Dendritic cell treated with granulocyte-macrophage colony-stimulating factor and Interleukin-4, amounts not matched to agents 40 ng/mL and 50 ng/mL, for 4 days (primary cell): Measurements from ENCODE around the gene H1-8.

Experiments
- H3K27ac Mint-ChIP-seq: one replicate; pipeline ENCODE4 v1.8.0; 2022; ENCODE audit warnings: mild to moderate bottlenecking, mixed read lengths
- H3K27me3 Mint-ChIP-seq: one replicate; pipeline ENCODE4 v1.8.0; 2022; ENCODE audit warnings: mild to moderate bottlenecking, mixed read lengths
- H3K36me3 Mint-ChIP-seq: one replicate; pipeline ENCODE4 v1.8.0; 2022; ENCODE audit warnings: low read depth, mixed read lengths
- H3K4me1 Mint-ChIP-seq: one replicate; pipeline ENCODE4 v1.8.0; 2022; ENCODE audit warnings: low read depth, mixed read lengths
- H3K4me3 Mint-ChIP-seq: one replicate; pipeline ENCODE4 v1.8.0; 2022; ENCODE audit warnings: mild to moderate bottlenecking, moderate library complexity, mixed read lengths
- H3K9me3 Mint-ChIP-seq: one replicate; pipeline ENCODE4 v1.8.0; 2022; ENCODE audit warnings: mixed read lengths
- intact Hi-C: fragments of 100-400 bp; cut with micrococcal nuclease; formaldehyde crosslinking; loops from one replicate; pipeline ENCODE4 v1.15.0; 2022

Gene H1-8

GRCh38 chr3:129560269-129560787, 17.4 kb downstream of the H1-8 start:
- Mint-ChIP-seq H3K9me3 (no peaks in the 10 kb centered on the region), H3K4me1 (peaks cover 27% of the 10 kb centered on the region), H3K27ac (no peak overlapping the region), H3K4me3 (no peak overlapping the region), H3K36me3 (peaks cover 100% of the 10 kb centered on the region), H3K27me3 (no peaks in the 10 kb centered on the region)
- intact Hi-C loops = no loop called here

- Mint-ChIP-seq H3K4me3 (no peak overlapping the region), H3K9me3 (no peaks in the 10 kb centered on the region), H3K36me3 (peaks cover 100% of the 10 kb centered on the region), H3K27ac (no peak overlapping the region), H3K4me1 (peaks cover 22% of the 10 kb centered on the region), H3K27me3 (no peaks in the 10 kb centered on the region)
- intact Hi-C loops = no loop called here
Measured at GRCh38 chr3:129560911-129561594, 18.1 kb downstream of the H1-8 start.

GRCh38 chr3:129561619-129562248, 18.8 kb downstream of the H1-8 start:
- intact Hi-C loops = no loop called here
- no peaks in the 10 kb centered on the region for H3K9me3 Mint-ChIP-seq
- H3K36me3 Mint-ChIP-seq = peaks cover 100% of the 10 kb centered on the region
- H3K27ac Mint-ChIP-seq = no peak overlapping the region
- no peak overlapping the region for H3K4me3 Mint-ChIP-seq
- peaks cover 15% of the 10 kb centered on the region for H3K4me1 Mint-ChIP-seq
- H3K27me3 Mint-ChIP-seq = no peaks in the 10 kb centered on the region

GRCh38 chr3:129562803-129563202, 19.8 kb downstream of the H1-8 start:
- no peak overlapping the region for H3K27ac Mint-ChIP-seq
- H3K9me3 Mint-ChIP-seq = no peaks in the 10 kb centered on the region
- peaks cover 100% of the 10 kb centered on the region for H3K36me3 Mint-ChIP-seq
- H3K4me1 Mint-ChIP-seq = peaks cover 10% of the 10 kb centered on the region
- intact Hi-C loops = no loop called here
- no peak overlapping the region for H3K4me3 Mint-ChIP-seq
- no peaks in the 10 kb centered on the region for H3K27me3 Mint-ChIP-seq

- H3K27me3 Mint-ChIP-seq = no peaks in the 10 kb centered on the region
- H3K9me3 Mint-ChIP-seq = no peaks in the 10 kb centered on the region
- no peak overlapping the region for H3K27ac Mint-ChIP-seq
- peaks cover 100% of the 10 kb centered on the region for H3K36me3 Mint-ChIP-seq
- no peak overlapping the region for H3K4me3 Mint-ChIP-seq
- peaks cover 7% of the 10 kb centered on the region for H3K4me1 Mint-ChIP-seq
- intact Hi-C loops = no loop called here
Measured at GRCh38 chr3:129563332-129563731, 20.4 kb downstream of the H1-8 start.

GRCh38 chr3:129563850-129564535, 21.0 kb downstream of the H1-8 start:
- H3K9me3 Mint-ChIP-seq = no peaks in the 10 kb centered on the region
- peaks cover 5% of the 10 kb centered on the region for H3K4me1 Mint-ChIP-seq
- H3K27me3 Mint-ChIP-seq = no peaks in the 10 kb centered on the region
- intact Hi-C loops = no loop called here
- H3K36me3 Mint-ChIP-seq = peaks cover 100% of the 10 kb centered on the region
- no peak overlapping the region for H3K4me3 Mint-ChIP-seq
- H3K27ac Mint-ChIP-seq = no peak overlapping the region

- Mint-ChIP-seq H3K27me3 (no peaks in the 10 kb centered on the region), H3K9me3 (no peaks in the 10 kb centered on the region), H3K36me3 (peaks cover 100% of the 10 kb centered on the region), H3K4me1 (peaks cover 13% of the 10 kb centered on the region), H3K4me3 (no peak overlapping the region), H3K27ac (no peak overlapping the region)
- intact Hi-C loops = no loop called here
Measured at GRCh38 chr3:129564981-129565644, 22.1 kb downstream of the H1-8 start.

- no peaks in the 10 kb centered on the region for H3K27me3 Mint-ChIP-seq
- peaks cover 10% of the 10 kb centered on the region for H3K4me1 Mint-ChIP-seq
- H3K4me3 Mint-ChIP-seq = no peak overlapping the region
- H3K27ac Mint-ChIP-seq = no peak overlapping the region
- peaks cover 100% of the 10 kb centered on the region for H3K36me3 Mint-ChIP-seq
- intact Hi-C loops = no loop called here
- no peaks in the 10 kb centered on the region for H3K9me3 Mint-ChIP-seq
Measured at GRCh38 chr3:129565902-129566301, 22.9 kb downstream of the H1-8 start.

GRCh38 chr3:129567176-129567705, 24.3 kb downstream of the H1-8 start:
- Mint-ChIP-seq H3K36me3 (peaks cover 100% of the 10 kb centered on the region), H3K9me3 (no peaks in the 10 kb centered on the region), H3K27me3 (no peaks in the 10 kb centered on the region), H3K4me1 (peaks cover 9% of the 10 kb centered on the region), H3K27ac (no peak overlapping the region), H3K4me3 (no peak overlapping the region)
- intact Hi-C loops = no loop called here

- no peak overlapping the region for H3K27ac Mint-ChIP-seq
- intact Hi-C loops = no loop called here
- H3K4me1 Mint-ChIP-seq = peaks cover 9% of the 10 kb centered on the region
- no peak overlapping the region for H3K4me3 Mint-ChIP-seq
- no peaks in the 10 kb centered on the region for H3K9me3 Mint-ChIP-seq
- H3K27me3 Mint-ChIP-seq = no peaks in the 10 kb centered on the region
- H3K36me3 Mint-ChIP-seq = peaks cover 100% of the 10 kb centered on the region
Measured at GRCh38 chr3:129567939-129568338, 25.0 kb downstream of the H1-8 start.

GRCh38 chr3:129569856-129570255, 26.9 kb downstream of the H1-8 start:
- Mint-ChIP-seq H3K27me3 (no peaks in the 10 kb centered on the region), H3K27ac (peak overlapping the region; percentile 34), H3K36me3 (peaks cover 100% of the 10 kb centered on the region), H3K9me3 (no peaks in the 10 kb centered on the region), H3K4me1 (peaks cover 9% of the 10 kb centered on the region), H3K4me3 (no peak overlapping the region)
- intact Hi-C loops = no loop called here

- no peaks in the 10 kb centered on the region for H3K27me3 Mint-ChIP-seq
Measured at GRCh38 chr3:129571605-129572547, 28.9 kb downstream of the H1-8 start.

GRCh38 chr3:129572603-129573002, 29.6 kb downstream of the H1-8 start:
- peaks cover 32% of the 10 kb centered on the region for H3K4me1 Mint-ChIP-seq
- peaks cover 100% of the 10 kb centered on the region for H3K36me3 Mint-ChIP-seq
- intact Hi-C loops = no loop called here
- no peaks in the 10 kb centered on the region for H3K27me3 Mint-ChIP-seq
- H3K4me3 Mint-ChIP-seq = no peak overlapping the region
- H3K27ac Mint-ChIP-seq = no peak overlapping the region
- no peaks in the 10 kb centered on the region for H3K9me3 Mint-ChIP-seq

More at GRCh38 chr3:129571605-129572547, 28.9 kb downstream of the H1-8 start:
- Mint-ChIP-seq H3K9me3 (no peaks in the 10 kb centered on the region), H3K4me1 (peaks cover 25% of the 10 kb centered on the region), H3K36me3 (peaks cover 100% of the 10 kb centered on the region), H3K27ac (no peak overlapping the region), H3K4me3 (no peak overlapping the region)
- intact Hi-C loops = no loop called here
